Lower lobe of right lung (tissue), 2 donors: ENCODE data around the gene KCTD11. TPM values are rescaled to one million over a fixed set of nuclear protein-coding genes. Genes with fewer than 3 reads are reported as not detected.

ENCODE experiments used
- ATAC-seq, 2 donors: fragments of 200-7000 bp; cut with Tn5 transposase; one replicate each; pipeline ENCODE4 v1.9.1; 2020 to 2022; ENCODE audit warnings: mild to moderate bottlenecking in 2 of 2, moderate library complexity in 2 of 2
- DNase-seq: peaks from one replicate; pipeline ENCODE4 v3.0.0-alpha.2; 2020
- H3K27ac ChIP-seq: fragments of 200-600 bp; one replicate; pipeline ENCODE4 v1.8.0; 2022
- H3K27me3 ChIP-seq: fragments of 200-600 bp; one replicate; pipeline ENCODE4 v1.8.0; 2022; ENCODE audit warnings: low read depth
- H3K36me3 ChIP-seq: fragments of 200-600 bp; one replicate; pipeline ENCODE4 v1.8.0; 2022; ENCODE audit warnings: mild to moderate bottlenecking
- H3K4me1 ChIP-seq: fragments of 200-600 bp; one replicate; pipeline ENCODE4 v1.8.0; 2022
- H3K4me3 ChIP-seq: fragments of 200-600 bp; one replicate; pipeline ENCODE4 v1.8.0; 2022; ENCODE audit warnings: mild to moderate bottlenecking
- H3K9me3 ChIP-seq: fragments of 200-600 bp; one replicate; pipeline ENCODE4 v1.8.0; 2022
- intact Hi-C: fragments of 100-400 bp; cut with DNase I; formaldehyde crosslinking; loops from one replicate; pipeline ENCODE4 v1.11.0; 2022
- total RNA-seq: library from RNA; stranded (reverse); fragmentation: NEBNext Ultra II Directional; extraction: Animal tissue kit (Norgen Biotek cat#: 25700); gene quantifications from one replicate; pipeline ENCODE4 v1.2.1, GENCODE V29; 2021
- TF ChIP-seq, protein P1 (sequence below): fragments of 200-600 bp; IDR thresholded peaks from one replicate; pipeline ENCODE4 v1.8.0; 2022; ENCODE audit warnings: antibody characterized with exemption, mild to moderate bottlenecking
- donor health status: DM: no; HTN: yes; CAD: no; lungs with severe emphysema.

Gene KCTD11
- total RNA-seq, 1 donor from 2014 or later: 11.0 TPM

DNA sequence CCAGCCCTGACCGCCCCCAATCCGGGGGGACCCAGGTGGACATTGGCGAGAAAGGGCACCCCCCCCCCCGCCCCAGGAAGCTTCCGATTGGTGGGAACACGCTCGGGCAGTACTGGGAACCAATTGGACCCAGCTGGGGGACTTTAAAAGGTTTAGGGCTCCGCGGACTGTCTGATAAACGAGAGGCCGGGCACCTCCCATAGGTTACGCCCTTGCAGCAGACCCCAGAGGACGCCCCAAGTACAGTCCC lies 51.7 kb downstream of the KCTD11 start:
- no peaks in the 10 kb centered on the region for H3K36me3 ChIP-seq
- no peaks in the 10 kb centered on the region for H3K27me3 ChIP-seq
- peak overlapping the region; percentile 77 for H3K4me3 ChIP-seq
- peaks cover 20% of the 10 kb centered on the region for H3K4me1 ChIP-seq
- intact Hi-C loops: no loop called here
- TF ChIP-seq, protein P1, sequence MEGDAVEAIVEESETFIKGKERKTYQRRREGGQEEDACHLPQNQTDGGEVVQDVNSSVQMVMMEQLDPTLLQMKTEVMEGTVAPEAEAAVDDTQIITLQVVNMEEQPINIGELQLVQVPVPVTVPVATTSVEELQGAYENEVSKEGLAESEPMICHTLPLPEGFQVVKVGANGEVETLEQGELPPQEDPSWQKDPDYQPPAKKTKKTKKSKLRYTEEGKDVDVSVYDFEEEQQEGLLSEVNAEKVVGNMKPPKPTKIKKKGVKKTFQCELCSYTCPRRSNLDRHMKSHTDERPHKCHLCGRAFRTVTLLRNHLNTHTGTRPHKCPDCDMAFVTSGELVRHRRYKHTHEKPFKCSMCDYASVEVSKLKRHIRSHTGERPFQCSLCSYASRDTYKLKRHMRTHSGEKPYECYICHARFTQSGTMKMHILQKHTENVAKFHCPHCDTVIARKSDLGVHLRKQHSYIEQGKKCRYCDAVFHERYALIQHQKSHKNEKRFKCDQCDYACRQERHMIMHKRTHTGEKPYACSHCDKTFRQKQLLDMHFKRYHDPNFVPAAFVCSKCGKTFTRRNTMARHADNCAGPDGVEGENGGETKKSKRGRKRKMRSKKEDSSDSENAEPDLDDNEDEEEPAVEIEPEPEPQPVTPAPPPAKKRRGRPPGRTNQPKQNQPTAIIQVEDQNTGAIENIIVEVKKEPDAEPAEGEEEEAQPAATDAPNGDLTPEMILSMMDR: no peak
- ATAC-seq (peak; percentile 67 to 69), DNase-seq (no peak)
- no peaks in the 10 kb centered on the region for H3K9me3 ChIP-seq
- H3K27ac ChIP-seq: peak overlapping the region; percentile 85

DNA sequence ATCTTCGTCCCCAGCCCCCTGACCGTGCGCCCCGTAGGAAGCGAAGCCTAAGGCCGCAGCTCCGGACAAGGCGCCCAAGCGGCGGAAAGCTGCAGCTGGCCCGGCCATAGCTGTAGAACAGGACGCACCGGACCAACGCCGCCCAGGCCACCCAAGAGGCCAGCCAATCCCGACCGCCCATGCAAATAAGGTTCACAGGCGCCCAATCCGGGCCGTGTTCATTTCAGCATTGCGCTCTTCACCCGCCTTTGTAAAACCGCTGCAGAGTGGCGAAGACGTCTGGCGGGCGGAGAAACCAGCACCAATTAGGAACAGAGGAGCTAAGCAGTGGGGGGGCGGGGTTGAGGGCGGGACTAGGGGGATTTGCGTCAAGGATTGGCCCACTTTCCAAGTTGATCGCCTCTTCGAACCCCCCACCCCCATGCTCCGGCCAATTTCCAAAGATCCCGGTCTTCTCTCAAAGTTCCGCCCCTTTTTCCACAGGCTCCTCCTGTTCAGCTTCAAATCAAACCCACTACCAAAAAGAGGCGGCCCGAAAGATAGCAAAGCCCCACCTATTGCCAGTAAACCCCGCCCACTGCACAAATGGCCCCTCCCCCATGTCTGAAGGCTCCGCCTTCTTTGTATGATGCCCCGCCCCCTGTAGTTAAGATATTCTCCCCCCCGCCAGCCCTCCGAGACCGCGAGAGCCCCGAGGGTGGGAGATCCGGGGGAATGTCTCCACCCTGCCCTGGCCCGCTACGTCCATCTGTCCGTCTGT lies 52.2 kb downstream of the KCTD11 start, which contains the start of gene TMEM256:
TSS of gene TMEM256 (minus strand) at position 121 of the 760 bp plus-strand sequence. CDS start at position 108, 13 bp downstream.
- DNase-seq: peak; percentile 98
- TF ChIP-seq, protein P1: no peak
- H3K4me3 ChIP-seq: peak within 1 kb of the TSS; percentile 77
- ATAC-seq: peak; percentile 96
- intact Hi-C loops: no loop called here
- no peaks in the 10 kb centered on the region for H3K27me3 ChIP-seq
- peaks cover 20% of the 10 kb centered on the region for H3K4me1 ChIP-seq
- no peaks in the 10 kb centered on the region for H3K36me3 ChIP-seq
- peak within 1 kb of the TSS; percentile 85 for H3K27ac ChIP-seq
- no peaks in the 10 kb centered on the region for H3K9me3 ChIP-seq

Other genes with a start within 250 kb of the KCTD11 start
- gene ASGR2, start 237.3 kb upstream of the KCTD11 start, total RNA-seq: 1.3 TPM
- 5.1 TPM for gene ASGR1, start 172.8 kb upstream of the KCTD11 start, total RNA-seq
- gene DLG4, start 132.3 kb upstream of the KCTD11 start, total RNA-seq: 29.3 TPM
- gene ACADVL, start 132.2 kb upstream of the KCTD11 start, total RNA-seq: 576 TPM
- 46.4 TPM for gene DVL2, start 117.6 kb upstream of the KCTD11 start, total RNA-seq
- 33.9 TPM for gene PHF23, start 112.7 kb upstream of the KCTD11 start, total RNA-seq
- gene GABARAP, start 109.7 kb upstream of the KCTD11 start, total RNA-seq: 587 TPM
- gene CTDNEP1, start 100.4 kb upstream of the KCTD11 start, total RNA-seq: 140 TPM
- 33.2 TPM for gene ELP5, start 99.9 kb upstream of the KCTD11 start, total RNA-seq
- 98.7 TPM for gene CLDN7, start 89.7 kb upstream of the KCTD11 start, total RNA-seq
- 1.1 TPM for gene SLC2A4, start 70.4 kb upstream of the KCTD11 start, total RNA-seq
- gene YBX2, start 57.5 kb upstream of the KCTD11 start, total RNA-seq: 0.41 TPM
- 216 TPM for gene EIF5A, start 44.5 kb upstream of the KCTD11 start, total RNA-seq
- gene GPS2, start 36.8 kb upstream of the KCTD11 start, total RNA-seq: 66.6 TPM
- gene NEURL4, start 22.8 kb upstream of the KCTD11 start, total RNA-seq: 35.2 TPM
- 26.5 TPM for gene ACAP1, start 15.6 kb upstream of the KCTD11 start, total RNA-seq
- not detected for gene TMEM95, start 3.0 kb downstream of the KCTD11 start, total RNA-seq
- 4.1 TPM for gene TNK1, start 28.9 kb downstream of the KCTD11 start, total RNA-seq
- 27.1 TPM for gene PLSCR3, start 42.4 kb downstream of the KCTD11 start, total RNA-seq
- 51.2 TPM for gene TMEM256, start 51.9 kb downstream of the KCTD11 start, total RNA-seq
- 9.5 TPM for gene NLGN2, start 55.7 kb downstream of the KCTD11 start, total RNA-seq
- not detected for gene SPEM1, start 68.2 kb downstream of the KCTD11 start, total RNA-seq
- not detected for gene SPEM2, start 73.5 kb downstream of the KCTD11 start, total RNA-seq
- gene SPEM3, start 76.7 kb downstream of the KCTD11 start, total RNA-seq: not detected
- gene TMEM102, start 83.3 kb downstream of the KCTD11 start, total RNA-seq: 8.1 TPM
- gene FGF11, start 87.3 kb downstream of the KCTD11 start, total RNA-seq: 1.2 TPM
- 8.4 TPM for gene CHRNB1, start 92.9 kb downstream of the KCTD11 start, total RNA-seq
- gene ZBTB4, start 127.5 kb downstream of the KCTD11 start, total RNA-seq: 79.0 TPM
- gene SLC35G6, start 129.3 kb downstream of the KCTD11 start, total RNA-seq: not detected
- 101 TPM for gene POLR2A, start 132.2 kb downstream of the KCTD11 start, total RNA-seq
- gene TNFSF12, start 196.9 kb downstream of the KCTD11 start, total RNA-seq: 91.3 TPM
- 161 TPM for gene TNFSF13, start 206.6 kb downstream of the KCTD11 start, total RNA-seq
- gene SENP3, start 209.8 kb downstream of the KCTD11 start, total RNA-seq: 87.0 TPM
- gene CD68, start 227.5 kb downstream of the KCTD11 start, total RNA-seq: 667 TPM
- gene MPDU1, start 231.7 kb downstream of the KCTD11 start, total RNA-seq: 55.3 TPM
- 0.47 TPM for gene SOX15, start 237.9 kb downstream of the KCTD11 start, total RNA-seq